HG02840 (cell line): ENCODE data around the gene CD79B.
"Not testable (repeated sequence)": the region's sequence is repeated elsewhere in the genome, so short reads cannot be mapped to it uniquely, and the experiment has no call there.

Experiments used
- ATAC-seq: cut with Tn5 transposase; IDR thresholded peaks from one replicate; pipeline ENCODE4 v1.9.1; 2021; ENCODE audit warnings: mild to moderate bottlenecking, moderate library complexity, moderate number of reproducible peaks; ENCODE audit not compliant: unreplicated experiment, low FRiP score

CD79B gene

GRCh38 chr17:63882626-63883126 lies 49.5 kb downstream of the CD79B start:
- ATAC-seq = not testable (repeated sequence)

- no peak for ATAC-seq
Observed at GRCh38 chr17:63881935-63882601, 50.1 kb downstream of the CD79B start, which contains the start of gene GH2. GH2 (minus strand) TSS chr17:63881944; CDS start chr17:63881801, 143 bp downstream.

- not testable (repeated sequence) for ATAC-seq
Observed at GRCh38 chr17:63881337-63881736, 50.8 kb downstream of the CD79B start.

- no peak for ATAC-seq
Observed at GRCh38 chr17:63880706-63881105, 51.4 kb downstream of the CD79B start.
